Peyer's patch (tissue), 4 donors: ENCODE results near the gene LZTS2.
A peak's percentile ranks its signal among the peaks of the same experiment; 100 is the strongest.

Experiments used
- POLR2A ChIP-seq, 2 donors: fragments of 450-650 bp; IDR thresholded peaks; one replicate each; pipeline ENCODE4 v1.5.1; 2017; ENCODE audit warnings: antibody characterized with exemption in 2 of 2, mild to moderate bottlenecking in 2 of 2, moderate library complexity in 2 of 2
- TF ChIP-seq, protein P1 (sequence below), 6 experiments: fragments of 450-650 bp in 4 of 6; fragments of 200-600 bp in 2 of 6; sonication (generic) in 1 of 6; IDR thresholded peaks; one replicate each; pipeline ENCODE4 v1.5.1; 2017 to 2019; ENCODE audit warnings: antibody characterized with exemption in 6 of 6, mild to moderate bottlenecking in 3 of 6, moderate library complexity in 1 of 6

DNA sequence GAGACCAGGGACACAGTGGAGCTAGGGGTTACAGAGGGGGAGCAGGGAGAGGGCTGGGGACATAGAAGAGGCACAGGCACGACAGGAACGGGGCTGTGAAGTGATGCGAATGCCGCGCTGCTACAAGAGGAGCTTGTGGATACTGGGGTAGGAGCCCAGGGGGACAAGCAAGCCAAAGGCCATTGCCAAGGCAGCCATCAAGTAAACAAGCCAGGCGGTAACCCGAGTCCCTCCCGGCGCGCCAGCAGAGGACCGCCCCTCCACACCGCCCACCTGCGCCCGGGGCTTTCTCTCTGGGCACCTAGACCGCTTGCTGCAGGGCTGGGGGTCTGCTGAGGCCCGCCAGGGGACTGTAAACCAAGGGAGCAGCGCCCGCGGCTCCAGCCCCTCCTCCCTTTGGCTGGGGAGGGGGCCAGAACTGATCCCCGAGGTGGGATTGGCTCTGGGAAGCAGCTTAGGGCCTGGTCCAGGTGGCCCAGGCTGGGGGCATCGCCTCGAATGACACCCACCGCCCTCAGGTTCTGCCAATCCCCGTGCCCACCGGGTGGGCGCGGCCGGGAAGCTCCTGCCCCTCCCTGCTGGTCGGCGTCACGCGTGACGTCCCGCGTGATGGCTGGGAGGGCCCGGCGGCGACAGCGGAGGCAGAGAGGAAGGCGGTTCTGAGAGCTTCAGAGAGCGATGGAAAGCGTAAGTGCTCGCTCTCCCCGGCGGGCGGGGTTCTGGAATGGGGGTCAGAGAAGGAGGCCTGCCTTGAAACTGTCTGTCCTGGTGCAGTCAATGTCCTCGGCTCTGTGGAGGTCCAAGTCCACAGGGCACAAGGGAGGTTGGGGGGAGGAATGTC lies 32.4 kb downstream of the LZTS2 start:
- TF ChIP-seq POLR2A (IDR thresholded peaks at IDR 0.05) = peak; percentile 66 to 95
- TF ChIP-seq, protein P1, sequence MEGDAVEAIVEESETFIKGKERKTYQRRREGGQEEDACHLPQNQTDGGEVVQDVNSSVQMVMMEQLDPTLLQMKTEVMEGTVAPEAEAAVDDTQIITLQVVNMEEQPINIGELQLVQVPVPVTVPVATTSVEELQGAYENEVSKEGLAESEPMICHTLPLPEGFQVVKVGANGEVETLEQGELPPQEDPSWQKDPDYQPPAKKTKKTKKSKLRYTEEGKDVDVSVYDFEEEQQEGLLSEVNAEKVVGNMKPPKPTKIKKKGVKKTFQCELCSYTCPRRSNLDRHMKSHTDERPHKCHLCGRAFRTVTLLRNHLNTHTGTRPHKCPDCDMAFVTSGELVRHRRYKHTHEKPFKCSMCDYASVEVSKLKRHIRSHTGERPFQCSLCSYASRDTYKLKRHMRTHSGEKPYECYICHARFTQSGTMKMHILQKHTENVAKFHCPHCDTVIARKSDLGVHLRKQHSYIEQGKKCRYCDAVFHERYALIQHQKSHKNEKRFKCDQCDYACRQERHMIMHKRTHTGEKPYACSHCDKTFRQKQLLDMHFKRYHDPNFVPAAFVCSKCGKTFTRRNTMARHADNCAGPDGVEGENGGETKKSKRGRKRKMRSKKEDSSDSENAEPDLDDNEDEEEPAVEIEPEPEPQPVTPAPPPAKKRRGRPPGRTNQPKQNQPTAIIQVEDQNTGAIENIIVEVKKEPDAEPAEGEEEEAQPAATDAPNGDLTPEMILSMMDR (IDR thresholded peaks at IDR 0.05) = peak in 1 of 6 experiments; percentile 3
